H7 (cell line): ENCODE data around the gene EDC4. TPM values are rescaled to one million over a fixed set of nuclear protein-coding genes. Genes with fewer than 3 reads are reported as not detected.
"Not testable (repeated sequence)": the region's sequence is repeated elsewhere in the genome, so short reads cannot be mapped to it uniquely, and the experiment has no call there.

ENCODE experiments used
- DNase-seq: peaks from one replicate; pipeline ENCODE4 v3.0.0; 2012
- H3K27me3 ChIP-seq: 2 replicates; pipeline ENCODE4 v1.6.0; 2011; ENCODE audit warnings: mild to moderate bottlenecking, low read length; ENCODE audit not compliant: control insufficient read depth, insufficient read depth
- H3K36me3 ChIP-seq: replicated peaks from 2 replicates; pipeline ENCODE4 v1.5.1; 2011; ENCODE audit warnings: low read length; ENCODE audit not compliant: control insufficient read depth, insufficient read depth
- H3K4me3 ChIP-seq: 2 replicates; pipeline ENCODE4 v1.5.1; 2011; ENCODE audit warnings: low read depth, mild to moderate bottlenecking, control low read depth, low read length, moderate library complexity; ENCODE audit not compliant: insufficient read depth
- total RNA-seq: library from RNA; depleted of rRNA; stranded (reverse); fragments of >200 nt; shearing (Covaris generic); gene quantifications from 2 replicates; pipeline ENCODE4 v1.2.3, GENCODE V29; 2014

The EDC4 gene
- total RNA-seq, 1 experiment from 2014 or later = 96.6 TPM

- peak; percentile 100 for DNase-seq
- peak within 1 kb of the TSS; percentile 99 for H3K4me3 ChIP-seq
- no peaks in the 10 kb centered on the region for H3K27me3 ChIP-seq
- no peaks in the 10 kb centered on the region for H3K36me3 ChIP-seq
Measured at GRCh38 chr16:67892899-67893742, 20.3 kb downstream of the EDC4 start, which contains the start of gene PSKH1. Gene PSKH1, plus strand, starts transcription at chr16:67893254. Its CDS starts 15,496 bp downstream, at chr16:67908750.

- Histone ChIP-seq H3K4me3 (peak overlapping the region; percentile 99), H3K27me3 (no peaks in the 10 kb centered on the region), H3K36me3 (no peaks in the 10 kb centered on the region)
- peak; percentile 77 for DNase-seq
Measured at GRCh38 chr16:67893743-67894399, 21.0 kb downstream of the EDC4 start.

DNA sequence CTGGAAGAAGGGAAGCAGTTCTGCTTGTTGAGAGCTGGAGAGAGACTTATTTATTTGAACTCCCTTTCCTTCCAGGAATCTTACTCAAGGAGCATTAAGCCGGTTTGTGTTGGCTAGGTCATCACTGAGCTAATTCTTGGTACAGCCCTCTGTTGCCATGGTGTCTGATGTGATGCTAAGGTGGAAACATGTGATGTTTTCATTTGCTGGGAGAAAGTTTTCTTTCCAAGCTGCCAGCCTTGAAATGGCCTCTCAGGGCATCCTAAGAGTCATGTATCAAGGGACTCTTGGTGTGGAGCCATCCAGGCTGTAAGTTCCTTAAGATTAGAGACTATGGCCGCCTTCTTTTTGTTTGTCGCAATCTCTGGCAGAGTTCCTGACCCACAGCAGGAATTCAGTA lies 24.4 kb downstream of the EDC4 start:
- Histone ChIP-seq H3K4me3 (no peak overlapping the region), H3K36me3 (no peaks in the 10 kb centered on the region), H3K27me3 (no peaks in the 10 kb centered on the region)
- DNase-seq = no peak

DNA sequence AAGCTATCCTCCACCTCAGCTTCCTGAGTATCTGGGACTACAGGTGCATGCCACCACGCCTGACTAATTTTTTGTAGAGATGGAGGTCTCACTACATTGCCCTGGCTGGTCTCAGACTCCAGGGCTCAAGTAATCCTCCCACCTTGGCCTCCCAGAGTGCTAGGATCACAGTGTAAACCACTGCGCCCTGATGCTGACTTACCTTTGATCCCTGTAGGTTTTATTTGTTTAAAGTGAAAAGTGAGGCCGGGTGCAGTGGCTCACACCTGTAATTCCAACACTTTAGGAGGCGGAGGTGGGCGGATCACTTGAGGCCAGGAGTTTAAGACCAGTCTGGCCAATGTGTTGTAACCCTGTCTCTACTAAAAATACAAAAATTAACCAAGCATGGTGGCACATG lies 28.9 kb downstream of the EDC4 start:
- no peak for DNase-seq
- H3K4me3 ChIP-seq = no peak overlapping the region
- H3K27me3 ChIP-seq = no peaks in the 10 kb centered on the region

GRCh38 chr16:67902831-67903230 lies 30.0 kb downstream of the EDC4 start:
- no peak overlapping the region for H3K4me3 ChIP-seq

More for the DNA sequence above, 28.9 kb downstream of the EDC4 start:
- H3K36me3 ChIP-seq = no peaks in the 10 kb centered on the region; the same call in 1 of the 2 replicates

DNA sequence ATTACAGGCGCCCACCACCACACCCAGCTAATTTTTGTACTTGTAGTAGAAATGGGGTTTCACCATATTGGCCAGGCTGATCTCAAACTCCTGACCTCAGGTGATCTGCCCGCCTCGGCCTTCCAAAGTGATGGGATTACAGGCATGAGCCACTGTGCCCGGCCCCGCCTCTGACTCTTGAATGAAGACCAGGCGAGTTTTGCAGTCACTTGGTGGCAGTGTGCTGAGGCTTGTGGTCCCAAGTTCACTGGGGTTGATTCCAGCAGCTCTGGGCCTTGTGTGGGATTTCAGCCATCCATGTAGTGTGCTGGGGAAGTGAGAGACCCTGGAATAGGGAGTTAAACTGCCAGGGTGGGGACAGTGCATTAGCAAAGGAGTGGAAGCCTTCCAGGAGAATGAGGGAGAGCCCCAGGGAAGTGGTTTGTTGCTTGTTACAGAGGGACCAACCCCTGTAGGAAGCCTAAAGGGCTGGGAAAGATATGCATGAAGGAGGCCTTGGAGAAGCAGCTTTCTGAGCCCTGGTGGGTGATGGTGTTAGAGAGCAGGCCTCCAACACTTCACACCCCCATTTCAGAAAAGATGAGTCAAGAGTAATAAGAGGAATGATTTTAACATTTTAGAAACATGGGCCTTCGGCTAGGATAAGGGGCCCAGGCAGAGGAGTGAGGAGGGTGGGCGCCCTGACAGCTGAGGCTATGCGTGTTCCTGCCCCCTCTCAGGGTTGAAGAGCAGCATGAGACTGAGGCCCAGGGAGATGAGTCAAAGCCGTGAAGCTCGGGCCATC lies 34.7 kb downstream of the EDC4 start:
- no peaks in the 10 kb centered on the region for H3K27me3 ChIP-seq
- DNase-seq = peak; percentile 53
- H3K4me3 ChIP-seq = no peak overlapping the region
- H3K36me3 ChIP-seq = peaks cover 6% of the 10 kb centered on the region

More at GRCh38 chr16:67902831-67903230, 30.0 kb downstream of the EDC4 start:
- no peak for DNase-seq
- Histone ChIP-seq H3K36me3 (no peaks in the 10 kb centered on the region; the same call in 1 of the 2 replicates), H3K27me3 (no peaks in the 10 kb centered on the region)

GRCh38 chr16:67909056-67909742 lies 36.3 kb downstream of the EDC4 start:
- H3K4me3 ChIP-seq = no peak overlapping the region
- DNase-seq = no peak
- H3K36me3 ChIP-seq = peaks cover 6% of the 10 kb centered on the region
- no peaks in the 10 kb centered on the region for H3K27me3 ChIP-seq

- Histone ChIP-seq H3K4me3 (no peak overlapping the region), H3K27me3 (no peaks in the 10 kb centered on the region), H3K36me3 (peaks cover 6% of the 10 kb centered on the region)
- DNase-seq = no peak
Measured at GRCh38 chr16:67910158-67910557, 37.3 kb downstream of the EDC4 start.

DNA sequence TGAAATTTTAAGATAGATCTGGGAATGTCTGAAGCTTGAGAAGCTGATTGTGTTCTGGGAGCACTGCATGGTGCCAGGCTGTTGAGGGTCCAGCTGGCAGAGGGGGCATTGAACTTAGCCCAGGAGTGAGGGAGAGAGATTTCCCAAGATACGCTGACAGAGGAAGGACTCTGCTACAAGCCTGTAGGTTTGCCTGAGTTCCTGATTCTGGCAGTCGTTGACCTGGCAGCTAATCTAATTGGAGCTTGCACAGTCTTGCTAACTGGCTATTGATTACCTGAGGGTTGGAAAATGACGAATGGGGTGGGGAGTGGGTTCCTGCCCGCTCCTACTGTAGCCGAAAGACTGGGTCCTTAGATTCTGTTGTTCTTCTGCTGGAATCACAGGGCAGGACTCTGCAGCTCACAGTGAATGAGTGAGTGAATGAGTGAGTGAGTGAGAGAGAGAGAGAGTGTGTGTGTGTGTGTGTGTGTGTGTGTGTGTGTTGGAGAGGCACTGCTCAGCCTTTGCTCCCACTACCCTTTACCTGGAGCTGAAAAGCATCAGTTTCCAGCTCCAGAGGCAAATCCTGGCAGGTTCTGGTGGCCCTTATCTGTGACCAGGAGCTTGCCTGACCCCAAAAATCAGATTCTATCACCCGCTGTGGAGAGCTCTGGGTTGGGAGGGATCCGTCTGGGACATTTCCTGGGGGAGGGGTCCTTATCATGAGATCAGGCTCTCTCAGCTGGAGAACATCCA lies 42.1 kb downstream of the EDC4 start:
- Histone ChIP-seq H3K36me3 (peaks cover 4% of the 10 kb centered on the region), H3K4me3 (no peak overlapping the region), H3K27me3 (no peaks in the 10 kb centered on the region)
- DNase-seq = no peak

- H3K27me3 ChIP-seq, DNase-seq, H3K4me3 ChIP-seq, H3K36me3 ChIP-seq: not testable (repeated sequence)
Measured at GRCh38 chr16:67915496-67915769, 42.6 kb downstream of the EDC4 start.

GRCh38 chr16:67915831-67916723 lies 43.2 kb downstream of the EDC4 start:
- Histone ChIP-seq H3K4me3 (no peak overlapping the region), H3K27me3 (no peaks in the 10 kb centered on the region), H3K36me3 (peaks cover 3% of the 10 kb centered on the region)
- no peak for DNase-seq

GRCh38 chr16:67917140-67917851 lies 44.4 kb downstream of the EDC4 start:
- no peak overlapping the region for H3K4me3 ChIP-seq
- H3K27me3 ChIP-seq = no peaks in the 10 kb centered on the region
- no peak for DNase-seq
- peaks cover 1% of the 10 kb centered on the region for H3K36me3 ChIP-seq
